Thoracic aorta (tissue), 2 donors: ENCODE measurements around the gene ZMYND8. TPM values are rescaled to one million over a fixed set of nuclear protein-coding genes. Genes with fewer than 3 reads are reported as not detected.
"Not testable (repeated sequence)": the region's sequence is repeated elsewhere in the genome, so short reads cannot be mapped to it uniquely, and the experiment has no call there.

Experiments used
- ATAC-seq: fragments of 150-250 bp; one replicate; pipeline ENCODE4 v1.8.0; 2017; ENCODE audit warnings: low read depth; ENCODE audit not compliant: insufficient number of reproducible peaks, low FRiP score
- DNase-seq: peaks from one replicate; pipeline ENCODE4 v3.0.0-alpha.2; 2020; ENCODE audit warnings: low spot score
- H3K27ac ChIP-seq, 2 donors: fragments of 200-600 bp; sonication (generic); 1 replicate in 1 of 2; 2 replicates in 1 of 2; pipeline ENCODE4 v1.5.1; 2016; ENCODE audit warnings: mild to moderate bottlenecking in 2 of 2, moderate library complexity in 2 of 2
- H3K27me3 ChIP-seq: fragments of 200-600 bp; sonication (generic); replicated peaks from 2 replicates; pipeline ENCODE4 v1.6.0; 2016; ENCODE audit warnings: mild to moderate bottlenecking; ENCODE audit not compliant: insufficient read depth
- H3K36me3 ChIP-seq: fragments of 200-600 bp; sonication (generic); one replicate; pipeline ENCODE4 v1.5.1; 2016
- H3K4me1 ChIP-seq, 2 donors: fragments of 200-600 bp; sonication (generic); 1 replicate in 1 of 2; 2 replicates in 1 of 2; pipeline versions ENCODE4 v1.5.1 to v1.6.0; 2016; ENCODE audit warnings: low read depth in 2 of 2, mild to moderate bottlenecking in 1 of 2; ENCODE audit not compliant: control insufficient read depth in 1 of 2
- H3K4me3 ChIP-seq: fragments of 200-600 bp; sonication (generic); 2 replicates; pipeline ENCODE4 v1.5.1; 2016; ENCODE audit warnings: mild to moderate bottlenecking
- H3K9me3 ChIP-seq: fragments of 200-600 bp; sonication (generic); 2 replicates; pipeline ENCODE4 v1.5.1; 2016
- CTCF ChIP-seq: fragments of 200-600 bp; sonication (generic); IDR thresholded peaks from one replicate; pipeline ENCODE4 v1.5.1; 2019; ENCODE audit warnings: antibody characterized with exemption
- total RNA-seq, 2 donors: library from RNA; depleted of rRNA; stranded (reverse); fragments of >200 nt; gene quantifications; one replicate each; pipeline versions ENCODE4 v1.1.0 to v1.2.3, GENCODE V29; 2016

ZMYND8 gene
- total RNA-seq, 2 donors from 2014 or later: 17.9 to 27.2 TPM

GRCh38 chr20:47243003-47243402 is 113.5 kb downstream of the ZMYND8 start:
- no peak overlapping the region for H3K4me3 ChIP-seq
- DNase-seq (no peak), ATAC-seq (no peak)
- no peaks in the 10 kb centered on the region for H3K4me1 ChIP-seq
- peaks cover 20% of the 10 kb centered on the region for H3K36me3 ChIP-seq
- no peak overlapping the region for H3K27ac ChIP-seq
- no peaks in the 10 kb centered on the region for H3K27me3 ChIP-seq
- no peak for TF ChIP-seq CTCF
- no peaks in the 10 kb centered on the region for H3K9me3 ChIP-seq

DNA sequence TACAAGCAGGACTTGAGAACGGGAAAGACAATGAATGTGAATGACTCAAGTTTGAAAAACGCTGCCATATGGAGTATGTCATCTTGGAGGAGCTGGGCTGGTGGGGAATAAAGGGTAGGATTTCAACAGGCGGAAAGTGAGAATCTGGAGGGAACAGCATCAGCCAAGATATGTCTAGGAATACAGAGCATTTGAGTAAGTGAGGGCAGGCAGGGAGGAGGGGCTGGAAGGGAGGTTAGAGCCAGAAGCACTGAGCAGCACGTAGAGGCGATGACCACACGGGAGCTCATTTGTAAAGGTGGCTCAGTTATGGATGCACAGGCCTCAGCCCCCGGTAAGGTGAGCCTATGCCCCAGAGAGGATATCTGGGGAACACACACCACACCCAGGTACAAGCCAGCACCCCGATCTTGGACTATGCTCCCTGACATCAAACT is 115.1 kb downstream of the ZMYND8 start:
- Histone ChIP-seq H3K9me3 (no peaks in the 10 kb centered on the region), H3K27ac (no peak overlapping the region), H3K36me3 (peaks cover 22% of the 10 kb centered on the region), H3K4me1 (no peaks in the 10 kb centered on the region), H3K27me3 (no peaks in the 10 kb centered on the region), H3K4me3 (no peak overlapping the region)
- TF ChIP-seq CTCF: no peak
- ATAC-seq (no peak), DNase-seq (no peak)

- H3K9me3 ChIP-seq, H3K4me1 ChIP-seq, DNase-seq, H3K4me3 ChIP-seq, H3K27ac ChIP-seq, ATAC-seq, H3K27me3 ChIP-seq: not testable (repeated sequence)
- H3K36me3 ChIP-seq: peaks cover 21% of the 10 kb centered on the region
Measured at GRCh38 chr20:47240096-47240495, 116.4 kb downstream of the ZMYND8 start.

- Histone ChIP-seq H3K36me3 (peaks cover 22% of the 10 kb centered on the region), H3K4me3 (no peak overlapping the region)
- no peak for DNase-seq
Measured at GRCh38 chr20:47239719-47240067, 116.8 kb downstream of the ZMYND8 start.

GRCh38 chr20:47238780-47239718 is 117.5 kb downstream of the ZMYND8 start:
- no peaks in the 10 kb centered on the region for H3K27me3 ChIP-seq
- no peaks in the 10 kb centered on the region for H3K9me3 ChIP-seq
- ATAC-seq: no peak
- H3K4me1 ChIP-seq: no peaks in the 10 kb centered on the region
- peaks cover 26% of the 10 kb centered on the region for H3K36me3 ChIP-seq
- no peak for DNase-seq
- no peak overlapping the region for H3K4me3 ChIP-seq
- H3K27ac ChIP-seq: no peak overlapping the region
- no peak for TF ChIP-seq CTCF

More at GRCh38 chr20:47239719-47240067, 116.8 kb downstream of the ZMYND8 start:
- Histone ChIP-seq H3K9me3 (no peaks in the 10 kb centered on the region), H3K27ac (no peak overlapping the region), H3K4me1 (no peaks in the 10 kb centered on the region), H3K27me3 (no peaks in the 10 kb centered on the region)
- no peak for ATAC-seq
- no peak for TF ChIP-seq CTCF
